Measurements from ENCODE around the gene DPH5.

- TF ChIP-seq CTCF (IDR thresholded peaks at IDR 0.05) (no peak), ZFX (IDR thresholded peaks at IDR 0.05; ENCODE audit: borderline replicate concordance) (no peak)
These were observed 74.8 kb downstream of the DPH5 start for GRCh38 chr1:100950781-100951180.
